WTC11 (cell line): ENCODE data around the gene HHIP. TPM values are rescaled to one million over a fixed set of nuclear protein-coding genes. Genes with fewer than 3 reads are reported as not detected.

Experiments
- ATAC-seq: fragments of 200-7000 bp; cut with Tn5 transposase; 2 replicates; pipeline ENCODE4 v1.10.0; 2021; ENCODE audit warnings: mild to moderate bottlenecking, moderate library complexity
- CTCF ChIA-PET: fragments of 300-600 bp; sonication (Branson Sonifier 250); formaldehyde crosslinking; loops from one replicate; lab custom pipeline; 2021; ENCODE audit warnings: antibody characterized with exemption; lab: Charles Lee
- POLR2A ChIA-PET: fragments of 350-600 bp; sonication (Branson Sonifier 250); formaldehyde crosslinking; loops from one replicate; lab custom pipeline; 2021; ENCODE audit warnings: antibody characterized with exemption; lab: Charles Lee
- DNase-seq: peaks from one replicate; pipeline ENCODE4 v3.0.0; 2021; ENCODE audit warnings: low spot score
- H3K27ac Mint-ChIP-seq: 2 replicates; pipeline ENCODE4 v1.8.0; 2021; ENCODE audit warnings: mixed read lengths
- H3K27me3 Mint-ChIP-seq: 2 replicates; pipeline ENCODE4 v1.8.0; 2021; ENCODE audit warnings: low read depth, mild to moderate bottlenecking, moderate library complexity, mixed read lengths
- H3K36me3 Mint-ChIP-seq: 2 replicates; pipeline ENCODE4 v1.8.0; 2021; ENCODE audit warnings: mixed read lengths
- H3K4me1 Mint-ChIP-seq: 2 replicates; pipeline ENCODE4 v1.8.0; 2022; ENCODE audit warnings: mixed read lengths
- H3K4me3 Mint-ChIP-seq: 2 replicates; pipeline ENCODE4 v1.8.0; 2021; ENCODE audit warnings: mild to moderate bottlenecking, moderate library complexity, mixed read lengths
- H3K9me3 Mint-ChIP-seq: 2 replicates; pipeline ENCODE4 v1.8.0; 2021; ENCODE audit warnings: mixed read lengths
- NR3C1 ChIP-seq: sonication (generic); formaldehyde crosslinking; conservative IDR thresholded peaks from 2 replicates; pipeline ENCODE4 v1.8.1; 2023; ENCODE audit warnings: low read depth, mild to moderate bottlenecking, missing genetic modification reagents
- OVOL2 ChIP-seq: fragments of 250-450 bp; sonication (Bioruptor Pico); IDR thresholded peaks from 2 replicates; pipeline ENCODE4 v1.9.0; 2021; ENCODE audit warnings: mild to moderate bottlenecking, borderline replicate concordance
- SP1 ChIP-seq: sonication (generic); formaldehyde crosslinking; conservative IDR thresholded peaks from 2 replicates; pipeline ENCODE4 v1.8.1; 2022; ENCODE audit warnings: missing genetic modification reagents
- ZNF121 ChIP-seq: sonication (generic); formaldehyde crosslinking; IDR thresholded peaks from 2 replicates; pipeline ENCODE4 v1.8.0; 2023; ENCODE audit warnings: missing genetic modification reagents
- ZNF138 ChIP-seq: sonication (generic); formaldehyde crosslinking; conservative IDR thresholded peaks from 2 replicates; pipeline ENCODE4 v1.8.1; 2022; ENCODE audit warnings: mild to moderate bottlenecking, moderate library complexity, missing genetic modification reagents
- ZNF423 ChIP-seq: fragments of 250-450 bp; sonication (Bioruptor Pico); IDR thresholded peaks from 2 replicates; pipeline ENCODE4 v2.1.2; 2022; ENCODE audit warnings: mild to moderate bottlenecking, moderate library complexity
- total RNA-seq: library from RNA; stranded (reverse); gene quantifications from 3 replicates; pipeline ENCODE4 v1.2.3, GENCODE V29; 2021
- TF ChIP-seq, protein P1 (sequence below): fragments of 250-450 bp; sonication (Bioruptor Pico); IDR thresholded peaks from 2 replicates; pipeline ENCODE4 v2.1.2; 2022; ENCODE audit warnings: mild to moderate bottlenecking, moderate library complexity
- TF ChIP-seq, protein P2 (sequence below): sonication (generic); formaldehyde crosslinking; IDR thresholded peaks from 2 replicates; pipeline ENCODE4 v1.8.1; 2022; ENCODE audit warnings: mild to moderate bottlenecking, moderate library complexity, missing genetic modification reagents
- TF ChIP-seq, protein P3 (sequence below): sonication (generic); formaldehyde crosslinking; conservative IDR thresholded peaks from 2 replicates; pipeline ENCODE4 v1.8.1; 2023; ENCODE audit warnings: mild to moderate bottlenecking, low read depth, missing genetic modification reagents, moderate library complexity
- TF ChIP-seq, protein P4 (sequence below): sonication (generic); formaldehyde crosslinking; IDR thresholded peaks from 2 replicates; pipeline ENCODE4 v1.8.1; 2022; ENCODE audit warnings: missing genetic modification reagents, borderline replicate concordance
- TF ChIP-seq, protein P5 (sequence below): sonication (generic); formaldehyde crosslinking; IDR thresholded peaks from 2 replicates; pipeline ENCODE4 v1.8.0; 2023; ENCODE audit warnings: missing genetic modification reagents, mild to moderate bottlenecking, borderline replicate concordance
- TF ChIP-seq, protein P6 (sequence below): sonication (generic); formaldehyde crosslinking; IDR thresholded peaks from 2 replicates; pipeline ENCODE4 v1.8.0; 2023; ENCODE audit warnings: missing genetic modification reagents

Gene HHIP
- total RNA-seq, 1 experiment from 2014 or later: 0.22 TPM

DNA sequence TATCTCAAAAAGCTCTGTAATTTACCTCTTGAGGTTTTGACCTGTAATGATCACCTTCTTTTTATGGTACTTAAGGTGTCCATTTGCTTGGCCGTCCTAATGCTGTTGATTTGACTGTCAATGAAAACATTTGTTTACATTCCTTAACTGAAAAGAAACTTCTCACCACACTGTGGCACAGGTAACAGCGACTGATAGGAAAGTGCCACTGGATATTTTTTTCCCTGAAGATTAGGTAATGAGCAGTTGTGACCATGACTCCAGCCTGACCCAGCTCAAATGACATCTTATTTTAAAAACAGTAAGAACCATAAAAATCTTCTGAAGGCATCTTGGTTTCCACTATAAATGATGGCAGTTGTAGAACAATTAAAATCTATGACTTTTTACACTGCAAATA is 87.6 kb downstream of the HHIP start:
- POLR2A ChIA-PET: no interaction called here

More for the DNA sequence above, 87.6 kb downstream of the HHIP start:
- Mint-ChIP-seq H3K27ac (no peak overlapping the region), H3K9me3 (no peaks in the 10 kb centered on the region), H3K27me3 (no peaks in the 10 kb centered on the region), H3K4me1 (peaks cover 27% of the 10 kb centered on the region), H3K36me3 (no peaks in the 10 kb centered on the region), H3K4me3 (no peak overlapping the region)
- CTCF ChIA-PET: no interaction called here
- TF ChIP-seq, protein P1, sequence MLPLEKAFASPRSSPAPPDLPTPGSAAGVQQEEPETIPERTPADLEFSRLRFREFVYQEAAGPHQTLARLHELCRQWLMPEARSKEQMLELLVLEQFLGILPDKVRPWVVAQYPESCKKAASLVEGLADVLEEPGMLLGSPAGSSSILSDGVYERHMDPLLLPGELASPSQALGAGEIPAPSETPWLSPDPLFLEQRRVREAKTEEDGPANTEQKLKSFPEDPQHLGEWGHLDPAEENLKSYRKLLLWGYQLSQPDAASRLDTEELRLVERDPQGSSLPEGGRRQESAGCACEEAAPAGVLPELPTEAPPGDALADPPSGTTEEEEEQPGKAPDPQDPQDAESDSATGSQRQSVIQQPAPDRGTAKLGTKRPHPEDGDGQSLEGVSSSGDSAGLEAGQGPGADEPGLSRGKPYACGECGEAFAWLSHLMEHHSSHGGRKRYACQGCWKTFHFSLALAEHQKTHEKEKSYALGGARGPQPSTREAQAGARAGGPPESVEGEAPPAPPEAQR (CRISPR knock-in tag): no peak
- TF ChIP-seq, protein P2, sequence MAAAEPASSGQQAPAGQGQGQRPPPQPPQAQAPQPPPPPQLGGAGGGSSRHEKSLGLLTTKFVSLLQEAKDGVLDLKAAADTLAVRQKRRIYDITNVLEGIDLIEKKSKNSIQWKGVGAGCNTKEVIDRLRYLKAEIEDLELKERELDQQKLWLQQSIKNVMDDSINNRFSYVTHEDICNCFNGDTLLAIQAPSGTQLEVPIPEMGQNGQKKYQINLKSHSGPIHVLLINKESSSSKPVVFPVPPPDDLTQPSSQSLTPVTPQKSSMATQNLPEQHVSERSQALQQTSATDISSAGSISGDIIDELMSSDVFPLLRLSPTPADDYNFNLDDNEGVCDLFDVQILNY: no peak
- TF ChIP-seq, protein P3, sequence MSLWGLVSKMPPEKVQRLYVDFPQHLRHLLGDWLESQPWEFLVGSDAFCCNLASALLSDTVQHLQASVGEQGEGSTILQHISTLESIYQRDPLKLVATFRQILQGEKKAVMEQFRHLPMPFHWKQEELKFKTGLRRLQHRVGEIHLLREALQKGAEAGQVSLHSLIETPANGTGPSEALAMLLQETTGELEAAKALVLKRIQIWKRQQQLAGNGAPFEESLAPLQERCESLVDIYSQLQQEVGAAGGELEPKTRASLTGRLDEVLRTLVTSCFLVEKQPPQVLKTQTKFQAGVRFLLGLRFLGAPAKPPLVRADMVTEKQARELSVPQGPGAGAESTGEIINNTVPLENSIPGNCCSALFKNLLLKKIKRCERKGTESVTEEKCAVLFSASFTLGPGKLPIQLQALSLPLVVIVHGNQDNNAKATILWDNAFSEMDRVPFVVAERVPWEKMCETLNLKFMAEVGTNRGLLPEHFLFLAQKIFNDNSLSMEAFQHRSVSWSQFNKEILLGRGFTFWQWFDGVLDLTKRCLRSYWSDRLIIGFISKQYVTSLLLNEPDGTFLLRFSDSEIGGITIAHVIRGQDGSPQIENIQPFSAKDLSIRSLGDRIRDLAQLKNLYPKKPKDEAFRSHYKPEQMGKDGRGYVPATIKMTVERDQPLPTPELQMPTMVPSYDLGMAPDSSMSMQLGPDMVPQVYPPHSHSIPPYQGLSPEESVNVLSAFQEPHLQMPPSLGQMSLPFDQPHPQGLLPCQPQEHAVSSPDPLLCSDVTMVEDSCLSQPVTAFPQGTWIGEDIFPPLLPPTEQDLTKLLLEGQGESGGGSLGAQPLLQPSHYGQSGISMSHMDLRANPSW (CRISPR knock-in tag): no peak
- TF ChIP-seq, protein P4, sequence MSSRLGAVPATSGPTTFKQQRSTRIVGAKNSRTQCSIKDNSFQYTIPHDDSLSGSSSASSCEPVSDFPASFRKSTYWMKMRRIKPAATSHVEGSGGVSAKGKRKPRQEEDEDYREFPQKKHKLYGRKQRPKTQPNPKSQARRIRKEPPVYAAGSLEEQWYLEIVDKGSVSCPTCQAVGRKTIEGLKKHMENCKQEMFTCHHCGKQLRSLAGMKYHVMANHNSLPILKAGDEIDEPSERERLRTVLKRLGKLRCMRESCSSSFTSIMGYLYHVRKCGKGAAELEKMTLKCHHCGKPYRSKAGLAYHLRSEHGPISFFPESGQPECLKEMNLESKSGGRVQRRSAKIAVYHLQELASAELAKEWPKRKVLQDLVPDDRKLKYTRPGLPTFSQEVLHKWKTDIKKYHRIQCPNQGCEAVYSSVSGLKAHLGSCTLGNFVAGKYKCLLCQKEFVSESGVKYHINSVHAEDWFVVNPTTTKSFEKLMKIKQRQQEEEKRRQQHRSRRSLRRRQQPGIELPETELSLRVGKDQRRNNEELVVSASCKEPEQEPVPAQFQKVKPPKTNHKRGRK (CRISPR knock-in tag): no peak
- TF ChIP-seq ZNF423 (no peak), SP1 (CRISPR knock-in tag) (no peak), ZNF121 (CRISPR knock-in tag) (no peak), NR3C1 (CRISPR knock-in tag) (no peak), ZNF138 (CRISPR knock-in tag) (no peak), OVOL2 (CRISPR knock-in tag) (no peak)
- TF ChIP-seq, protein P5, sequence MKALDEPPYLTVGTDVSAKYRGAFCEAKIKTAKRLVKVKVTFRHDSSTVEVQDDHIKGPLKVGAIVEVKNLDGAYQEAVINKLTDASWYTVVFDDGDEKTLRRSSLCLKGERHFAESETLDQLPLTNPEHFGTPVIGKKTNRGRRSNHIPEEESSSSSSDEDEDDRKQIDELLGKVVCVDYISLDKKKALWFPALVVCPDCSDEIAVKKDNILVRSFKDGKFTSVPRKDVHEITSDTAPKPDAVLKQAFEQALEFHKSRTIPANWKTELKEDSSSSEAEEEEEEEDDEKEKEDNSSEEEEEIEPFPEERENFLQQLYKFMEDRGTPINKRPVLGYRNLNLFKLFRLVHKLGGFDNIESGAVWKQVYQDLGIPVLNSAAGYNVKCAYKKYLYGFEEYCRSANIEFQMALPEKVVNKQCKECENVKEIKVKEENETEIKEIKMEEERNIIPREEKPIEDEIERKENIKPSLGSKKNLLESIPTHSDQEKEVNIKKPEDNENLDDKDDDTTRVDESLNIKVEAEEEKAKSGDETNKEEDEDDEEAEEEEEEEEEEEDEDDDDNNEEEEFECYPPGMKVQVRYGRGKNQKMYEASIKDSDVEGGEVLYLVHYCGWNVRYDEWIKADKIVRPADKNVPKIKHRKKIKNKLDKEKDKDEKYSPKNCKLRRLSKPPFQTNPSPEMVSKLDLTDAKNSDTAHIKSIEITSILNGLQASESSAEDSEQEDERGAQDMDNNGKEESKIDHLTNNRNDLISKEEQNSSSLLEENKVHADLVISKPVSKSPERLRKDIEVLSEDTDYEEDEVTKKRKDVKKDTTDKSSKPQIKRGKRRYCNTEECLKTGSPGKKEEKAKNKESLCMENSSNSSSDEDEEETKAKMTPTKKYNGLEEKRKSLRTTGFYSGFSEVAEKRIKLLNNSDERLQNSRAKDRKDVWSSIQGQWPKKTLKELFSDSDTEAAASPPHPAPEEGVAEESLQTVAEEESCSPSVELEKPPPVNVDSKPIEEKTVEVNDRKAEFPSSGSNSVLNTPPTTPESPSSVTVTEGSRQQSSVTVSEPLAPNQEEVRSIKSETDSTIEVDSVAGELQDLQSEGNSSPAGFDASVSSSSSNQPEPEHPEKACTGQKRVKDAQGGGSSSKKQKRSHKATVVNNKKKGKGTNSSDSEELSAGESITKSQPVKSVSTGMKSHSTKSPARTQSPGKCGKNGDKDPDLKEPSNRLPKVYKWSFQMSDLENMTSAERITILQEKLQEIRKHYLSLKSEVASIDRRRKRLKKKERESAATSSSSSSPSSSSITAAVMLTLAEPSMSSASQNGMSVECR (CRISPR knock-in tag): no peak
- TF ChIP-seq, protein P6, sequence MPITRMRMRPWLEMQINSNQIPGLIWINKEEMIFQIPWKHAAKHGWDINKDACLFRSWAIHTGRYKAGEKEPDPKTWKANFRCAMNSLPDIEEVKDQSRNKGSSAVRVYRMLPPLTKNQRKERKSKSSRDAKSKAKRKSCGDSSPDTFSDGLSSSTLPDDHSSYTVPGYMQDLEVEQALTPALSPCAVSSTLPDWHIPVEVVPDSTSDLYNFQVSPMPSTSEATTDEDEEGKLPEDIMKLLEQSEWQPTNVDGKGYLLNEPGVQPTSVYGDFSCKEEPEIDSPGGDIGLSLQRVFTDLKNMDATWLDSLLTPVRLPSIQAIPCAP (CRISPR knock-in tag): no peak
- no peak for ATAC-seq
- DNase-seq: no peak
